Epithelial cell of proximal tubule (primary cell): ENCODE data around the gene LRIG1. TPM values are rescaled to one million over a fixed set of nuclear protein-coding genes. Genes with fewer than 3 reads are reported as not detected.

Experiments
- DNase-seq: peaks from one replicate; pipeline ENCODE4 v3.0.0-alpha.2; 2011; ENCODE audit warnings: low read depth
- H3K4me3 ChIP-seq: 2 replicates; pipeline ENCODE4 v1.5.1; 2011; ENCODE audit warnings: low read depth, mild to moderate bottlenecking, low read length
- CTCF ChIP-seq: conservative IDR thresholded peaks from 2 replicates; pipeline ENCODE4 v1.5.1; 2012; ENCODE audit warnings: low read depth, mild to moderate bottlenecking, low read length
- total RNA-seq: library from RNA; depleted of rRNA; stranded (reverse); fragments of >200 nt; gene quantifications from 2 replicates; pipeline ENCODE4 v1.2.3, GENCODE V29; 2015

The LRIG1 gene
- total RNA-seq, 1 donor from 2014 or later, result 10.0 TPM

DNA sequence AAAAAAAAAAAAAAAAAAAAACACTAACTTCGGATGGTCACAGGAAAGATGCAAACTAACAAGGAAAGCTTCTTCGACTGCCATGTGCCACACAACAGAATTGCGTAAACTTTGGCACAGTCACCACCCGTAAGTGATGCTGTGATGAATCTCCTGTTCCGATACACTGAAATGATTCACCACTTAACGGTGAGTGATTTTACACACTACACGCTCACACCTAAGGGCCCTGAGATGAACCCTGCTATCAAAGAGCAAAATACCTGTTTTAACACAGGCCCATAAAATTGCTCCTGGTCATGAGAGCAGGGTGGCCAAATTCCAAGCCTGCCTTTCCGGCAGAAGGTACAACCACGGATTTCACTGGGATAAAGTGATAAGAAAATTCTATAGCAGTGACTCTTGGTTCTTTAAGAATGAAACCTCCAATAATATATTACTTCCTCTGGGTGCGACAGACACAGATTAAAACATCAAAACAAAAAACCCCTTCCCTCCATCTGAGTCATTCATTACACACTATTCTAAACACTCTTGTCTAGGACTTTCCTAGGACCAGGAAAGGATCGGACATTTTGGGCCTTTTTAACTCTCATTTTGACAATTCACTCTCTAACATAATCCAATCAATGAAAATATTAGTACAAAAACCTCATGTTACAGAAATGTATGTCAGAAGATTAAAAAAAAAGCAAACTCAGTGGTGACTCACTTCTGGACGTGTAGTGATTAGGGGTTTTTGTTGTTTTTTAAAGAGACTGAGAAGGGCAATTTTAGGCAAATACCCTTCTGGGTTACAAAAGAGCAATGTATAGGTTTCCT lies 28.3 kb downstream of the LRIG1 start:
- H3K4me3 ChIP-seq, result peak overlapping the region; percentile 12
- TF ChIP-seq CTCF, result no peak
- DNase-seq, result peak; percentile 87

DNA sequence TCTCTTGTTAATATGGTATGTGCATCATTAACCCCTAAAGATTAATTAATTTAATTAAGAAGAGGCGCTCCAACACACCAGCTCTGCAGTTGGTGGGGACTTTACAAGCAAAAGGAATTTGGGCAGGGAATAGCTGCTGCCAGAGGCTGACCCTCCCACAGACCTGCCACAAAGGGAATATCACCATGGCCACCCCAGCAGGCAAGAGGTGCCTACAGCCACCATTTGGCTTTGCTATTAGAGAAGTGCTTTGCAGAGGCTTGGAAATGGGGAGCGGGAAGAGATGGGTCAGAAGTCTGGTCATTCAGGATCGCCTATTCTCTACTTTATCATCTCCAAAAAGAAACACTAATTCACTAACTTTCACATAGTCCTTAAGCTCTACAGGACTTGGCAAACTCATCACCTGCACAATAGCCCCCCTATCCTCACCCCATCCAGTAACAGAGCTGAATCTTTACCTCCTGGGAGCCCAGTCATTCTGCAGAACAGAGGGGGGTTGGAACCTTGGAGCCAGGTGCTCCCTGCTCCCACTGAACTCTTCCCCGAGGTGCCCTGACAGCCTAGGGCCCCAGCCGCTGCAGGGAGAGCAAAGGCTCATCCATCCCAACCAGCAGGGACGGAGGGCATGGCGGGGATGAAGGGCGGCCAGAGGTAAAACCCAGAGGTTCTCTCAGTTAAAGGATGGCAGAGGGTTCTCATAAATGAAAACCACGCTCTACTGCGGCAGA lies 29.7 kb downstream of the LRIG1 start:
- no peak overlapping the region for H3K4me3 ChIP-seq
- no peak for DNase-seq
- no peak for TF ChIP-seq CTCF

GRCh38 chr3:66470285-66470684 lies 30.5 kb downstream of the LRIG1 start:
- TF ChIP-seq CTCF, result no peak
- DNase-seq, result no peak
- H3K4me3 ChIP-seq, result no peak overlapping the region

- no peak overlapping the region for H3K4me3 ChIP-seq
- DNase-seq, result no peak
- no peak for TF ChIP-seq CTCF
Observed at GRCh38 chr3:66469220-66469640, 31.6 kb downstream of the LRIG1 start.

DNA sequence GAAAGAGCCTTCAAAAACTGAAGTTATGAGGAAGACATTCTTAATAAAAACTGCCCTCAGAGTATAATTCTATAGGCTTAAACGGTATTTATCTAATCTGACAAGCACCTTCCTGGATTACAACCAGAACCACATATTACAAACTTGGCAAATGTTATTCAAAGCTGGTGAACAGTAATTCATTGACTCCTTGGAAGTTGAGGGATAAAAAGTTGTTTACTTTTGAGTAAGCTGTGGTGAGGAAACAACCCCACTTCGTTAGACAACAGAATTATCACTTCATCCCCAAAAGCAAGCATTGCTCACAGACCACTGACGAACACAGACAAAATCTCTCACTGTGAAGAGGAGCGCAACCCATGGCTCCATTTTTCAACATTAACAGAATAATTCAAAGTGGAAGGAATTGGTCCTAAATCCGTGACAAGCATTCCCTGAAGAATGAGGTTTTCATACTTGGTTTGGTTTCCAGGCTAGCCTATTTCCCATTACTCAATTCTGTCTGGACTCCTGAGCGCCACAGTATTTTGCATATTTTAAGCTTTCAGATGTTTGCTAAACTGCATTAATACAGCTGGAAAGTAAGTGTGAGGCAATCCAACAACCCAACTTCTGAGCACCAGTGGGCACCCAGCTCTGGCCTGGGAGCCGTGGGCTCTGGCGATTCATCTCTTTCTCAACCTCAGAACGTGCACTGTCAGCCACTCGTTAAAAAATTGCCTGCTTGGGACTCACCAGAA lies 32.7 kb downstream of the LRIG1 start:
- H3K4me3 ChIP-seq, result no peak overlapping the region
- DNase-seq, result no peak
- no peak for TF ChIP-seq CTCF

DNA sequence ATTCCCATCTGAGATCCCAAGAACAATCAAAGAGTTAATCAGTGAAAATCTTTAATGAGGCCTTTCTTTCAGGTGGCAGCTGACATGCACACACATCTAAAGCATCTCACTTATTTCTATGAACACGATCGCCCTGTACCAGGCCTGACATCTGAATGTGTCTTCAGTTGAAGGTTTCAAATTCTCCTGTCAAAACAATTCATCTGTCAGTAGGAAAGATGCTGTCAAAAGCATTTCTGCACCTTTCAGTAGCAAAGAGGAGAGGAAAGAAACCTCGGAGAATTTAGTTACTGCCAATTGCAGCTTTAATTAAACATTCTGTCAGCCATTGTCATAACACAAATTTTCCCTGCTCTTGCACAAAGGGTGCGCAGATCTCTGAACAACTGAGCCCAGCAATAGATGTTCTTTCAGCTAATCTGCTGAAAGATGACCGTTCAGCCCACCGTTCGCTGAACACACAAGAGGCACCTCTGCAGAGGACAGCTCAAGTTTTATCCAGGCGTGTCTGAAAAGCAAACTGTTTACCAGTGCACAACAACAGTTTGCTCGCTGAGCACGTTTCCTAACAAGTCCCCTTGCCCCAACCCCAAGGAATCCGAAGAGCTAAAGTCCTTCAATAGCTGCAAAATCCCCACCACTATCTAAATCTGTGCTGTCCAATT lies 34.1 kb downstream of the LRIG1 start:
- no peak for DNase-seq
- no peak overlapping the region for H3K4me3 ChIP-seq
- TF ChIP-seq CTCF, result no peak
